ENCODE results near the gene ARPC4. TPM values are rescaled to one million over a fixed set of nuclear protein-coding genes. Genes with fewer than 3 reads are reported as not detected.

ARPC4 gene
- polyA plus RNA-seq, 2 of the 4 experiments (the other 2 are of a cell fraction): 140 to 298 TPM

- DNase-seq (ENCODE audit: low read depth in 1 of 2, low spot score in 1 of 2) (no peak), ATAC-seq (no peak), FAIRE-seq (no peak)
- H3K4me3 ChIP-seq: no peak overlapping the region
- no peak for TF ChIP-seq POLR2AphosphoS2 (conservative IDR thresholded peaks at IDR 0.05; ENCODE audit: low read length)
- no peak for TF ChIP-seq SMC3 (IDR thresholded peaks at IDR 0.05)
- TF ChIP-seq RAD21 (conservative IDR thresholded peaks at IDR 0.05 in 1 of 2, IDR thresholded peaks at IDR 0.05 in 1 of 2): no peak
- no peak for TF ChIP-seq EHMT2 (IDR thresholded peaks at IDR 0.05; ENCODE audit: low read depth)
- TF ChIP-seq CEBPB (IDR thresholded peaks at IDR 0.05): no peak
- no peak for TF ChIP-seq RCOR1 (IDR thresholded peaks at IDR 0.05; ENCODE audit: low read depth, low read length)
- no peak for TF ChIP-seq HOXB13 (CRISPR knock-in tag; IDR thresholded peaks at IDR 0.05; ENCODE audit: low read depth)
- TF ChIP-seq EHF (CRISPR knock-in tag; IDR thresholded peaks at IDR 0.05): no peak
- TF ChIP-seq MAZ (IDR thresholded peaks at IDR 0.05; ENCODE audit: borderline replicate concordance, low read depth, low read length): no peak
- no peak for TF ChIP-seq FOXS1 (CRISPR knock-in tag; IDR thresholded peaks at IDR 0.05)
- TF ChIP-seq JUN (IDR thresholded peaks at IDR 0.05): no peak
- TF ChIP-seq CBX8 (IDR thresholded peaks at IDR 0.05): no peak
- no peak for TF ChIP-seq JUNB (IDR thresholded peaks at IDR 0.05)
- no peak for TF ChIP-seq RARB (CRISPR knock-in tag; IDR thresholded peaks at IDR 0.05)
- no peak for TF ChIP-seq HOXB5 (CRISPR knock-in tag; IDR thresholded peaks at IDR 0.05)
- no peak for TF ChIP-seq CTCF (IDR thresholded peaks at IDR 0.05)
- no peak for TF ChIP-seq FOSL2 (IDR thresholded peaks at IDR 0.05)
- TF ChIP-seq FOSL2 (CRISPR knock-in tag; IDR thresholded peaks at IDR 0.05): no peak
- no peak for TF ChIP-seq PHF8 (IDR thresholded peaks at IDR 0.05; ENCODE audit: borderline replicate concordance, low read depth)
- TF ChIP-seq, protein P1, sequence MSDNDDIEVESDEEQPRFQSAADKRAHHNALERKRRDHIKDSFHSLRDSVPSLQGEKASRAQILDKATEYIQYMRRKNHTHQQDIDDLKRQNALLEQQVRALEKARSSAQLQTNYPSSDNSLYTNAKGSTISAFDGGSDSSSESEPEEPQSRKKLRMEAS (IDR thresholded peaks at IDR 0.05): no peak
- no peak for TF ChIP-seq HDAC2 (IDR thresholded peaks at IDR 0.05)
- ChIA-PET POLR2A (interaction anchor here (3.8 kb wide), 1 partner anchor 13 kb away, joined by 14 read pairs; the partner anchor contains the start of genes ARPC4 and TADA3), CTCF (interaction anchor here (1.2 to 1.9 kb wide), 2 partner anchors 13 to 91 kb away, joined by 5 read pairs; partner anchors contain the start of genes ARPC4 and TADA3)
- 95% methylated on average over 12 of the region's 12 CpGs for WGBS (ENCODE audit: missing lambda C conversion rate)
- peaks cover 25% of the 10 kb centered on the region for H3K4me1 ChIP-seq
- no peak overlapping the region for H3K27ac ChIP-seq
- H3K4me2 ChIP-seq: no peak overlapping the region
- H3K9me3 ChIP-seq: no peaks in the 10 kb centered on the region
Observed at GRCh38 chr3:9806137-9806536, 13.3 kb downstream of the ARPC4 start.

- TF ChIP-seq RCOR1 (IDR thresholded peaks at IDR 0.05; ENCODE audit: low read depth, low read length): no peak
- TF ChIP-seq RARB (CRISPR knock-in tag; IDR thresholded peaks at IDR 0.05): no peak
- 0 out of 2 replicates have a peak, but pooled peaks have one; percentile 28 for TF ChIP-seq KDM1A (IDR thresholded peaks at IDR 0.05; ENCODE audit: low read depth)
- no peak for TF ChIP-seq CHD4 (IDR thresholded peaks at IDR 0.05; ENCODE audit: borderline replicate concordance)
- DNase-seq (ENCODE audit: low read depth in 1 of 2, low spot score in 1 of 2) (no peak), ATAC-seq (no peak), FAIRE-seq (no peak)
- CTCF ChIA-PET: interaction anchor here (0.6 to 2.0 kb wide), 9 partner anchors 14 to 440 kb away, joined by 3 to 8 read pairs (median 3); partner anchors contain the start of genes ARPC4, CRELD1 and TADA3
- H3K4me1 ChIP-seq: peaks cover 25% of the 10 kb centered on the region
- 100% methylated on average over 7 of the region's 7 CpGs for WGBS (ENCODE audit: missing lambda C conversion rate)
- POLR2A ChIA-PET: interaction anchor here (3.2 kb wide), 1 partner anchor 14 kb away, joined by 17 read pairs; the partner anchor contains the start of genes ARPC4 and TADA3
- no peaks in the 10 kb centered on the region for H3K9me3 ChIP-seq
- H3K4me3 ChIP-seq: no peak overlapping the region
- H3K27ac ChIP-seq: no peak overlapping the region
- no peak overlapping the region for H3K4me2 ChIP-seq
Observed at GRCh38 chr3:9806688-9807589, 14.1 kb downstream of the ARPC4 start.

Data from A549 (cell line).